CD4-positive, alpha-beta T cell (primary cell): ENCODE data around the gene SUSD2. TPM values are rescaled to one million over a fixed set of nuclear protein-coding genes. Genes with fewer than 3 reads are reported as not detected.

Experiments
- ATAC-seq: fragments of 200-7000 bp; cut with Tn5 transposase; one replicate; pipeline ENCODE4 v1.10.0; 2022; ENCODE audit warnings: mild to moderate bottlenecking; ENCODE audit not compliant: poor library complexity
- CTCF ChIA-PET: fragments of 350-600 bp; sonication (Branson Sonifier 250); formaldehyde crosslinking; loops from one replicate; lab custom pipeline; 2021; ENCODE audit warnings: antibody characterized with exemption, inconsistent platforms; lab: Charles Lee
- POLR2A ChIA-PET: fragments of 350-600 bp; sonication (Branson Sonifier 250); formaldehyde crosslinking; loops from one replicate; lab custom pipeline; 2021; ENCODE audit warnings: antibody characterized with exemption, inconsistent platforms; lab: Charles Lee
- DNase-seq, 14 experiments: peaks; one replicate each; pipeline ENCODE4 v3.0.0-alpha.2; 2013 to 2020; ENCODE audit warnings: mixed read lengths in 2 of 14
- H3K27ac ChIP-seq, 2 donors: one replicate each; pipeline versions ENCODE4 v1.5.1 to v1.7.0; 2013; ENCODE audit warnings: low read length in 2 of 2, low read depth in 1 of 2, mild to moderate bottlenecking in 1 of 2
- H3K27me3 ChIP-seq, 2 experiments: 1 replicate in 1 of 2; 2 replicates in 1 of 2; pipeline versions ENCODE4 v1.6.1 to v1.7.0; 2013; ENCODE audit warnings: low read length in 2 of 2, control low read depth in 1 of 2, mild to moderate bottlenecking in 1 of 2, moderate library complexity in 1 of 2; ENCODE audit not compliant: insufficient read depth in 2 of 2, control insufficient read depth in 1 of 2
- H3K36me3 ChIP-seq: one replicate; pipeline ENCODE4 v1.6.1; 2013; ENCODE audit warnings: low read length, control low read depth; ENCODE audit not compliant: insufficient read depth
- H3K4me1 ChIP-seq: one replicate; pipeline ENCODE4 v1.6.1; 2013; ENCODE audit warnings: low read length, control low read depth; ENCODE audit not compliant: insufficient read depth
- H3K4me3 ChIP-seq: one replicate; pipeline ENCODE4 v1.5.1; 2013; ENCODE audit warnings: mild to moderate bottlenecking, low read length, moderate library complexity
- H3K9me3 ChIP-seq, 2 experiments: 1 replicate in 1 of 2; 2 replicates in 1 of 2; pipeline versions ENCODE4 v1.6.1 to v1.7.0; 2013; ENCODE audit warnings: low read length in 2 of 2, mild to moderate bottlenecking in 2 of 2, control low read depth in 1 of 2, moderate library complexity in 1 of 2; ENCODE audit not compliant: control insufficient read depth in 1 of 2, insufficient read depth in 1 of 2
- H3K27ac Mint-ChIP-seq: one replicate; pipeline ENCODE4 v1.8.0; 2020; ENCODE audit warnings: mixed read lengths
- H3K27me3 Mint-ChIP-seq: one replicate; pipeline ENCODE4 v1.8.0; 2021; ENCODE audit warnings: mixed read lengths
- H3K36me3 Mint-ChIP-seq: one replicate; pipeline ENCODE4 v1.8.0; 2021; ENCODE audit warnings: low read depth, mixed read lengths
- H3K4me1 Mint-ChIP-seq: one replicate; pipeline ENCODE4 v1.8.0; 2021; ENCODE audit warnings: low read depth, mixed read lengths
- H3K4me3 Mint-ChIP-seq: one replicate; pipeline ENCODE4 v1.8.0; 2020; ENCODE audit warnings: mild to moderate bottlenecking, mixed read lengths
- H3K9me3 Mint-ChIP-seq: one replicate; pipeline ENCODE4 v1.8.0; 2020; ENCODE audit warnings: mixed read lengths
- intact Hi-C, 2 experiments: fragments of 100-400 bp; cut with DNase I in 1 of 2; cut with micrococcal nuclease in 1 of 2; formaldehyde crosslinking; loops; one replicate each; pipeline versions ENCODE4 v1.15.1 to v1.9.0; 2023 to 2025; cut with DNase I, micrococcal nuclease
- total RNA-seq, 174 experiments: library from RNA in 2 of 174; stranded (reverse) in 2 of 174; gene quantifications; one replicate each; pipeline ENCODE4 v1.2.3 and lab custom pipeline; 2021 to 2026
- TF ChIP-seq, protein P1 (sequence below): fragments of 200-600 bp; IDR thresholded peaks from one replicate; pipeline ENCODE4 v1.8.0; 2022; ENCODE audit warnings: antibody characterized with exemption, mild to moderate bottlenecking

Gene SUSD2
- total RNA-seq, 2 experiments from 2014 or later = 0.80 to 1.5 TPM

DNA sequence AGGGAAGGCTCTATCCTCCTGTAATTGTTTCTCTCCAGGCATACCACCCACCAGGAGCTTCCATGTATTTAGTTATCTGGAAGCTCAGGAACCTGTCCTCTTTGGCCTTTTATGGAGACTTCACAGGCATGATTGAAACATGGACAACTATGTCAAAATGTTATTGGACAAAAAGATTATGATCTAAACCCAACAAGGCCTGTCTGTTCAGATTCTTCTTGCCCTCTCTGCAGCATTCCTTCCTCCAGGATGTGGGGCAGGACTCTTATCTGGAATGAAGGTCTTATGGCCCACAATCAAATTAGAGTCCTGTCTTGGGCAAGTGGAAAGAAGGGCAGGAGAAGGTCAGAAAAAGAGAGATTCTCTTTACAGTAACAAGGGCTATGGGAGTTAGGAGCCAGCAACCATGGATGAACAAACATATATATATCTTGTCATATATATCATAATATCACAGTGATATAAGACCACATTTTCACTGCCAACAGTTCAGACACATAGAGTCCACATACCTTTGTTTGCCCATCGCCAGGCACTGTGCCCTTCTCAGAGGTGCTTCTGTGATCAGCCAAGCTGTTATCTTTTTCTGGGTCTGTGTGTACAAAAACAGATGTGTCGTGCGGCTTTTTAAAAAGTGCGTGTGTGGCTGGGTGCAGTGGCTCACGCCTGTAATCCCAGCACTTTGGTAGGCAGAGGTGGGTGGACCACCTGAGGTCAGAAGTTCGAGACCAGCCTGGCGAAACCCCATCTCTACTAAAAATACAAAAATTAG is 42.5 kb upstream of the SUSD2 start:
- DNase-seq (no peak), ATAC-seq (no peak)
- Histone ChIP-seq H3K4me3 (no peak overlapping the region), H3K27me3 (no peaks in the 10 kb centered on the region), H3K36me3 (peaks cover 34% of the 10 kb centered on the region), H3K27ac (no peak overlapping the region), H3K4me1 (peaks cover 53% of the 10 kb centered on the region), H3K9me3 (no peaks in the 10 kb centered on the region)
- no peaks in the 10 kb centered on the region for H3K27me3 Mint-ChIP-seq
- ChIA-PET CTCF (interaction anchor here (0.7 to 3.9 kb wide), 3 partner anchors 18 to 36 kb away, joined by 3 to 22 read pairs (median 5); no protein-coding TSS in a partner anchor), POLR2A (interaction anchor here (2.7 to 3.1 kb wide), 2 partner anchors 15 to 17 kb away, joined by 15 to 17 read pairs; no protein-coding TSS in a partner anchor)
- peak overlapping the region; percentile 14 for H3K27ac Mint-ChIP-seq
- H3K36me3 Mint-ChIP-seq = peaks cover 53% of the 10 kb centered on the region
- intact Hi-C loops = no loop called here
- TF ChIP-seq, protein P1, sequence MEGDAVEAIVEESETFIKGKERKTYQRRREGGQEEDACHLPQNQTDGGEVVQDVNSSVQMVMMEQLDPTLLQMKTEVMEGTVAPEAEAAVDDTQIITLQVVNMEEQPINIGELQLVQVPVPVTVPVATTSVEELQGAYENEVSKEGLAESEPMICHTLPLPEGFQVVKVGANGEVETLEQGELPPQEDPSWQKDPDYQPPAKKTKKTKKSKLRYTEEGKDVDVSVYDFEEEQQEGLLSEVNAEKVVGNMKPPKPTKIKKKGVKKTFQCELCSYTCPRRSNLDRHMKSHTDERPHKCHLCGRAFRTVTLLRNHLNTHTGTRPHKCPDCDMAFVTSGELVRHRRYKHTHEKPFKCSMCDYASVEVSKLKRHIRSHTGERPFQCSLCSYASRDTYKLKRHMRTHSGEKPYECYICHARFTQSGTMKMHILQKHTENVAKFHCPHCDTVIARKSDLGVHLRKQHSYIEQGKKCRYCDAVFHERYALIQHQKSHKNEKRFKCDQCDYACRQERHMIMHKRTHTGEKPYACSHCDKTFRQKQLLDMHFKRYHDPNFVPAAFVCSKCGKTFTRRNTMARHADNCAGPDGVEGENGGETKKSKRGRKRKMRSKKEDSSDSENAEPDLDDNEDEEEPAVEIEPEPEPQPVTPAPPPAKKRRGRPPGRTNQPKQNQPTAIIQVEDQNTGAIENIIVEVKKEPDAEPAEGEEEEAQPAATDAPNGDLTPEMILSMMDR = no peak
- H3K4me3 Mint-ChIP-seq = no peak overlapping the region
- H3K4me1 Mint-ChIP-seq = peaks cover 60% of the 10 kb centered on the region
- H3K9me3 Mint-ChIP-seq = no peaks in the 10 kb centered on the region

DNA sequence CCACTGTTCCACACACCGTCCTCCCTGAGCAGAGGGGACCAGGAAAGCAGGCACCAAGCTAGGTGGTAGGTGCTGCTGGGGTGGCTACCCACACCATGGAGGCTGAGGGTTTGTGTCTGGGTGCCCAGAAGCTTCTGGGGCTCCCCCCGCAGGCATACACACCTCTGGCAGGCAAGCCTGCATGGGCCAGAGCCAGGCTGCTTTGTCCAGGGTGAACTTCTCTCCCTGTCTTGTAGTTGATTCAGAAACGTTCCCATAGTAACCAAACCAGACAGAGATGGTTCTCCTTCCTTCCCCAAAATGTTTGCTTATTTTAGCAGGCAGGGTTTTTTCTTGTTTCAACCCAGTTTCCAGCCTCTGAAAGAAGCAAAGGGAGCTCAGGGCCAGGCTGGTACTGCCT is 40.9 kb upstream of the SUSD2 start:
- intact Hi-C loops = loop anchor here in 1 of 2 experiments (2.0 kb wide), 1 partner anchor 14 kb away; no protein-coding TSS in a partner anchor
- Histone ChIP-seq H3K9me3 (no peaks in the 10 kb centered on the region), H3K27ac (no peak overlapping the region), H3K27me3 (no peaks in the 10 kb centered on the region), H3K4me3 (no peak overlapping the region), H3K4me1 (peaks cover 60% of the 10 kb centered on the region), H3K36me3 (peaks cover 27% of the 10 kb centered on the region)
- Mint-ChIP-seq H3K27me3 (no peaks in the 10 kb centered on the region), H3K27ac (peak overlapping the region; percentile 88), H3K9me3 (no peaks in the 10 kb centered on the region), H3K4me1 (peaks cover 68% of the 10 kb centered on the region), H3K4me3 (no peak overlapping the region), H3K36me3 (peaks cover 44% of the 10 kb centered on the region)
- ATAC-seq (no peak), DNase-seq (peak in 2 of 14 experiments; percentile 13 to 25)
- TF ChIP-seq, protein P1 = no peak
- ChIA-PET POLR2A (interaction anchor here (2.7 to 3.1 kb wide), 2 partner anchors 13 to 16 kb away, joined by 15 to 17 read pairs; no protein-coding TSS in a partner anchor), CTCF (interaction anchor here (0.5 to 3.9 kb wide), 3 partner anchors 16 to 101 kb away, joined by 3 to 22 read pairs (median 3); no protein-coding TSS in a partner anchor)

DNA sequence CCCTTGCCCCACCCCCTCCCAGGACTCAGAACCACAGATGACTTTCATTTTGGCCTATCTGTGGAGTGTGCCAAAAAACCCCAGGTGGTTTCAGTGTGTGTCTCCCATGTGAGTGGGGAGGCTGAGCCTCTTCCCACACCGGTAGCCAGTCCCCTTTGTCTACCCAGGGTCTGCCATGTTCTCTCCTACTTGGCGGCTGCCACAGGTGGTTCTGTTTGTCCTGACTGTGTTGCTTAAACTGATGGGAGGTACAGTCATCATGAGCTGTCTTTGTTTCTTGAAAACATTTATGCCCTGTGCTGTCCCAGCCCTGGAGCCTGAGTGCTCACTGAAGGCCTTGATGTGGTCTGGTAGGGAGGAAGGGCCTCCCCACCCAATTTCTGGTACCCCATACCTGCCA is 39.7 kb upstream of the SUSD2 start:
- TF ChIP-seq, protein P1 = no peak
- Histone ChIP-seq H3K9me3 (no peaks in the 10 kb centered on the region), H3K27ac (peak overlapping the region in 1 of 2 donors; percentile 39), H3K36me3 (peaks cover 21% of the 10 kb centered on the region), H3K4me1 (peaks cover 72% of the 10 kb centered on the region), H3K4me3 (no peak overlapping the region), H3K27me3 (no peaks in the 10 kb centered on the region)
- H3K27ac Mint-ChIP-seq = peak overlapping the region; percentile 88
- DNase-seq (peak in 7 of 14 experiments; percentile 15 to 61 (median 29)), ATAC-seq (peak; percentile 17)
- peak overlapping the region; percentile 65 for H3K4me3 Mint-ChIP-seq
- CTCF ChIA-PET = interaction anchor here (3.9 kb wide), 1 partner anchor 15 kb away, joined by 22 read pairs; no protein-coding TSS in a partner anchor
- intact Hi-C loops = loop anchor here in 1 of 2 experiments (2.0 kb wide), 1 partner anchor 13 kb away; no protein-coding TSS in a partner anchor
- peaks cover 79% of the 10 kb centered on the region for H3K4me1 Mint-ChIP-seq
- no peaks in the 10 kb centered on the region for H3K27me3 Mint-ChIP-seq
- no peaks in the 10 kb centered on the region for H3K9me3 Mint-ChIP-seq
- peaks cover 35% of the 10 kb centered on the region for H3K36me3 Mint-ChIP-seq
- POLR2A ChIA-PET = interaction anchor here (1.1 to 3.1 kb wide), 3 partner anchors 12 to 16 kb away, joined by 4 to 17 read pairs (median 15); no protein-coding TSS in a partner anchor
